Stomach (tissue), 9 donors: ENCODE data around the gene RPS6KC1. TPM values are rescaled to one million over a fixed set of nuclear protein-coding genes. Genes with fewer than 3 reads are reported as not detected.

Experiments
- DNase-seq, 2 donors: peaks; one replicate each; pipeline versions ENCODE4 v3.0.0 to v3.0.0-alpha.2; 2013 to 2019
- H3K27ac ChIP-seq, 5 donors: fragments of 200-600 bp in 4 of 5; sonication (generic) in 4 of 5; one replicate each; pipeline ENCODE4 v1.5.1; 2013 to 2019; ENCODE audit warnings: mild to moderate bottlenecking in 1 of 5, moderate library complexity in 1 of 5
- H3K27me3 ChIP-seq, 3 donors: fragments of 200-600 bp; sonication (generic); one replicate each; pipeline ENCODE4 v1.5.1; 2017 to 2019; ENCODE audit warnings: mixed run types in 1 of 3
- H3K36me3 ChIP-seq, 4 donors: fragments of 200-600 bp; sonication (generic); 1 replicate in 3 of 4; 2 replicates in 1 of 4; pipeline ENCODE4 v1.5.1; 2016 to 2019
- H3K4me1 ChIP-seq, 4 donors: fragments of 200-600 bp; sonication (generic); one replicate each; pipeline ENCODE4 v1.5.1; 2016 to 2019
- H3K4me3 ChIP-seq, 4 donors: fragments of 200-600 bp; sonication (generic) in 3 of 4; one replicate each; pipeline ENCODE4 v1.5.1; 2016 to 2019; ENCODE audit warnings: mild to moderate bottlenecking in 1 of 4
- H3K9me3 ChIP-seq, 4 donors: fragments of 200-600 bp; sonication (generic); one replicate each; pipeline ENCODE4 v1.5.1; 2016 to 2019
- EP300 ChIP-seq: sonication (generic); formaldehyde crosslinking; IDR thresholded peaks from one replicate; pipeline ENCODE4 v1.6.1; 2017; ENCODE audit warnings: antibody characterized with exemption
- POLR2A ChIP-seq, 4 donors: fragments of 450-650 bp; IDR thresholded peaks; one replicate each; pipeline ENCODE4 v1.6.1; 2016; ENCODE audit warnings: antibody characterized with exemption in 4 of 4, control low read depth in 2 of 4, mild to moderate bottlenecking in 1 of 4, moderate library complexity in 1 of 4
- POLR2AphosphoS5 ChIP-seq, 3 donors: sonication (generic); formaldehyde crosslinking; IDR thresholded peaks; one replicate each; pipeline ENCODE4 v1.6.1; 2016; ENCODE audit warnings: antibody characterized with exemption in 3 of 3
- WGBS, 5 donors: extraction: QIAGEN DNeasy Blood & Tissue Kit in 3 of 5; methylation state at CpG; one replicate each; pipeline versions ENCODE4 v1.1.5 to v1.1.7; 2013 to 2018; 5-methylcytosine and 5-hydroxymethylcytosine counted together
- intact Hi-C: fragments of 100-400 bp; cut with DNase I; formaldehyde crosslinking; loops from one replicate; pipeline ENCODE4 v1.15.1; 2023; ENCODE audit warnings: low total_unique reads
- polyA plus RNA-seq, 3 donors: library from polyadenylated mRNA; stranded (reverse); fragments of 200-250 nt; gene quantifications; one replicate each; pipeline ENCODE4 v1.2.3, GENCODE V29; 2013
- total RNA-seq, 5 donors: library from RNA; depleted of rRNA; stranded (reverse); fragments of >200 nt; gene quantifications; one replicate each; pipeline versions ENCODE4 v1.1.0 to v1.2.3, GENCODE V29; 2014 to 2016
- TF ChIP-seq, protein P1 (sequence below), 7 experiments: fragments of 450-650 bp in 4 of 7; fragments of 200-600 bp in 3 of 7; sonication (generic) in 3 of 7; IDR thresholded peaks; one replicate each; pipeline ENCODE4 v1.5.1; 2016 to 2019; ENCODE audit warnings: antibody characterized with exemption in 7 of 7, control low read depth in 2 of 7, mild to moderate bottlenecking in 1 of 7
- donor health status: healthy with polysubstance abuse.
- donor health status: Bipolar disorder and iron deficiency.
- donor health status: healthy.

RPS6KC1 gene
- total and polyA plus RNA-seq, 8 donors, result 3.8 to 137 (median 8.9) TPM

DNA sequence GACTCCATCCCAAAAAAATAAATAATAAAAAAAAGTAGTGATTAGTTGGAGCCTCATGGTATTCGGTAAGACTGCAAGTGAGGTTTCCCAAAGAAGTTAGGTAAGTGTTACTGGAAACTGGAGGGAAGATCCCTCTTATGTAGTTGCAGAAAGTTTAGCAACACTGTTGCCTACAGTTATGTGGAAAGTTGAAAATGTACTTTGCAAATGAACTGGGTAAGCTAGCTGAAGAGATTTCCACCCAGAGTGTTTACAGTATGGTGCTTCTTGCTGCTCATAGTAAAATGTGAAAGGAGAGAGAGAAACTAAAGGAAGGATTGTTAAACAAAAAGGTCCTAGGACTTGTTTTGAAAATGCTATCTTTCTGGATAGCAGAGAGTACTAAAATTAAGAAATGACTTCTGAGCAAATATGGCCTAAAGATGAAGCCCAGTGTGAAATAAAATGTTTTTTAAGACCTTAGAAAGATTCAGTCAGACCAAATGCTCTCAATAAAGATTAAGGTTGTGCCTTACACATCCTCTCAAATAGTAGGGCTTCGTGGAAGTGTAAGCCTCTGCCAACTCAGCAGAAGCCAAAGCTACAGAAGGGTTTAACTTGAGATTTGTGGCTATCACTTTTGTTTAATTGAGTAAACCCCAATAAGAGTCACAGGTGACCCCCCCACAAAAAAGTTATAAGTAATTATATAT, 31.5 kb downstream of the RPS6KC1 start:
- WGBS, 5 donors, result 87 to 95% (median 89%) methylated on average over 2 of the region's 2 CpGs

DNA sequence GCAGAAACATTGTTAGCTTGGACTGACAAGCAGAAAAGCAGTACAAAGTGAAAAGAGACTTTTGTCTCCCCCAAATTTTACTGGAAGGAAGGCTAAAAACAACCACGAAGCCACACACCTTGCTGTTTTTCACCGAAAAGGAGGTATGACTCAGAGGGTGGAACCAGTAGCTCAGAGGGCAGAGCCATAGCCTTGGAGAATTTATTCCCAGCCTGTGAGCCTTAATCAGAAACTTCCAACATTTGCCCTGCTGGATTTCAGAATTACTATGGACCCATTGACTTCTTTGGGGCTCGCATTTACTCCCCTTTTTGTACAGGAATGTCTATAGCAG, 32.0 kb downstream of the RPS6KC1 start:
- Histone ChIP-seq H3K9me3 (no peaks in the 10 kb centered on the region), H3K4me1 (no peaks in the 10 kb centered on the region), H3K27me3 (no peaks in the 10 kb centered on the region), H3K4me3 (no peak overlapping the region), H3K36me3 (peaks cover 10 to 91% (median 72%) of the 10 kb centered on the region in 4 donors), H3K27ac (no peak overlapping the region)
- WGBS, 5 donors, result 87 to 99% (median 90%) methylated on average over 3 of the region's 3 CpGs
- no peak for TF ChIP-seq POLR2A (IDR thresholded peaks at IDR 0.05)
- no peak for TF ChIP-seq POLR2AphosphoS5 (IDR thresholded peaks at IDR 0.05)
- TF ChIP-seq, protein P1, sequence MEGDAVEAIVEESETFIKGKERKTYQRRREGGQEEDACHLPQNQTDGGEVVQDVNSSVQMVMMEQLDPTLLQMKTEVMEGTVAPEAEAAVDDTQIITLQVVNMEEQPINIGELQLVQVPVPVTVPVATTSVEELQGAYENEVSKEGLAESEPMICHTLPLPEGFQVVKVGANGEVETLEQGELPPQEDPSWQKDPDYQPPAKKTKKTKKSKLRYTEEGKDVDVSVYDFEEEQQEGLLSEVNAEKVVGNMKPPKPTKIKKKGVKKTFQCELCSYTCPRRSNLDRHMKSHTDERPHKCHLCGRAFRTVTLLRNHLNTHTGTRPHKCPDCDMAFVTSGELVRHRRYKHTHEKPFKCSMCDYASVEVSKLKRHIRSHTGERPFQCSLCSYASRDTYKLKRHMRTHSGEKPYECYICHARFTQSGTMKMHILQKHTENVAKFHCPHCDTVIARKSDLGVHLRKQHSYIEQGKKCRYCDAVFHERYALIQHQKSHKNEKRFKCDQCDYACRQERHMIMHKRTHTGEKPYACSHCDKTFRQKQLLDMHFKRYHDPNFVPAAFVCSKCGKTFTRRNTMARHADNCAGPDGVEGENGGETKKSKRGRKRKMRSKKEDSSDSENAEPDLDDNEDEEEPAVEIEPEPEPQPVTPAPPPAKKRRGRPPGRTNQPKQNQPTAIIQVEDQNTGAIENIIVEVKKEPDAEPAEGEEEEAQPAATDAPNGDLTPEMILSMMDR (IDR thresholded peaks at IDR 0.05), result no peak
- TF ChIP-seq EP300, result no peak
- intact Hi-C loops, result no loop called here
- DNase-seq, result no peak

More for the DNA sequence above, 31.5 kb downstream of the RPS6KC1 start:
- no peak overlapping the region for H3K27ac ChIP-seq
- no peaks in the 10 kb centered on the region for H3K9me3 ChIP-seq
- no peak for TF ChIP-seq POLR2AphosphoS5 (IDR thresholded peaks at IDR 0.05)
- TF ChIP-seq EP300, result no peak
- no peak for TF ChIP-seq POLR2A (IDR thresholded peaks at IDR 0.05)
- TF ChIP-seq, protein P1 (IDR thresholded peaks at IDR 0.05), result no peak
- peaks cover 10 to 86% (median 67%) of the 10 kb centered on the region in 4 donors for H3K36me3 ChIP-seq
- no peak overlapping the region for H3K4me3 ChIP-seq
- no peaks in the 10 kb centered on the region for H3K27me3 ChIP-seq
- DNase-seq, result no peak
- intact Hi-C loops, result no loop called here
- no peaks in the 10 kb centered on the region for H3K4me1 ChIP-seq

DNA sequence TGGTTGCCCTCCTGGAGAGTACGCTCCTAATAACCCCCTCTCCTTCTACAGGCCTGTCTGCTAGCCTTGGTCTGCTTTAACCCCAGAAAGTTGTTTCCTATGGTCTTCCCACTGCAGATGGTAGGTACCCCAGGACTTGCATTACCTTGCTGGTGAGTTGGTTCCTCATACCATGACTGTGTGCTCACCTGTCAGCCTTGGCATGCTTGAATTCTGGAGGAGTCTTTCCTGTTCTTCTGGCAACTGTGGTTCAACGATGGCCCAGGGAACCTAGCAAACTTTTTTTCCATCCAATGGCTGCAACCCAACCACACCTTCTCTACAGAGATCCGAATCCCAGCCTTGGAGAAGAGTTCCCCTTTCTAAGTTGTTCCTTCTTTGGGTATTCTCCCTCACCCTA, 36.9 kb downstream of the RPS6KC1 start:
- Histone ChIP-seq H3K27me3 (no peaks in the 10 kb centered on the region), H3K9me3 (no peaks in the 10 kb centered on the region), H3K4me3 (no peak overlapping the region), H3K36me3 (peaks cover 9 to 64% (median 49%) of the 10 kb centered on the region in 4 donors), H3K4me1 (no peaks in the 10 kb centered on the region), H3K27ac (no peak overlapping the region)
- no peak for TF ChIP-seq POLR2A (IDR thresholded peaks at IDR 0.05)
- no peak for TF ChIP-seq EP300
- 84 to 93% (median 89%) methylated on average over 3 of the region's 3 CpGs for WGBS, 5 donors
- intact Hi-C loops, result no loop called here
- DNase-seq, result no peak

DNA sequence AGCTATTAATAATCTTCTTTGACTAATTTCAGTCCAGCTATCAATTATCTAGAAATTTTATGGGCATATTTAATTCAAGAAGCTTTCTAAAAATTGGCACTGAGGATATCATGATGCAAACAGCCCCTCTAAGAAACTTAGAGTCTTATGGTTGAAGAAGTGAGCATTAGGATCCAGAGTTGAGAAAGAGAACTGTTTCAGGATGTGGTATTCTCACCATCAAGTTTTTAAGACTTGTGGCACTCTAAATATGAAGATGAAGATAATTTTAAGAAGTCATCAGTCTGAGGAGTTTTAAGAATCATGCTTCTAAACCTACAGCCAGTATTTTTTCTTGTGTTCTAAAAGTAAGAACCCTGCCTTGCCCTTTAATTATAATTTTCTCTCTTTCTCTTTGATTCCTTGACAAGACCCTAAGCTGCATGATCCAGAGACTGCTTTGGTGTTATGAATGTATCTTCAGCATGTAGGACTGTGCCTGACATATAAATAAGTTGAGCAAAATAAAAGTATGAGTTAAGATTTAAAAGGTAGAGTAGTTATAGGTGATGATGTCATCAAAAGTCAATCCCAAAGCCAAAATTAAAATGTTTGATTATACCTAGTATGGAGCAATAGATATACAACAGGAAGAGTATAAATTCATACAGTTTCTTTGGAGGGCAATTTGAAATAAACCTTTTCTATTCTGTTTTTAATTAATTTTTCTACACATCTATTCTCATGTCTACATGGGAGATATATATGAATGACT, 39.1 kb downstream of the RPS6KC1 start:
- H3K4me1 ChIP-seq, result no peaks in the 10 kb centered on the region
- TF ChIP-seq POLR2AphosphoS5 (IDR thresholded peaks at IDR 0.05), result no peak
- intact Hi-C loops, result no loop called here

DNA sequence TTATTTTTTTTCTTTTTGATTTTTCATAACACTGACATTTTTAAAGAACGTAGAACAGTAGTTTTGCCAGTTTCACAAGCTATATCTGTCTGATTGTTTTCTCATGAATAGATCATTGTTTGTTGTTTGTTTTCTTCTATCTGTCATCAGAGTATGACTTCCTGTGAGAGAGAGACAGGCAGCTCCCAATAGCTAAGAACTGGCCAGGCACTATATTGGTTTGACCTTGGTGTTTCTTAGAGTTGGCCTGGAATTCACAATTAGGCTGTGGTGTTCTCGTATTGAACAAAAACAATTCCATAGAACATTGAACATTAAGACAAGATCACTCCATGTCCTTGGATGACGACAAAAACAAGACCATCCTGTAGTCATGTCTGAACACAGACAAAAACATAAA, 43.4 kb downstream of the RPS6KC1 start:
- H3K27ac ChIP-seq, result no peak overlapping the region
- H3K27me3 ChIP-seq, result no peaks in the 10 kb centered on the region
- H3K4me3 ChIP-seq, result no peak overlapping the region
- no peak for DNase-seq
- intact Hi-C loops, result no loop called here
- peaks cover 0 to 8% (median 0%) of the 10 kb centered on the region in 4 donors for H3K9me3 ChIP-seq
- H3K4me1 ChIP-seq, result no peaks in the 10 kb centered on the region
- H3K36me3 ChIP-seq, result peaks cover 3 to 20% (median 16%) of the 10 kb centered on the region in 4 donors
- WGBS, 5 donors, result 87 to 91% (median 88%) methylated on average over 3 of the region's 3 CpGs
- TF ChIP-seq POLR2A (IDR thresholded peaks at IDR 0.05) (no peak), POLR2AphosphoS5 (IDR thresholded peaks at IDR 0.05) (no peak), EP300 (no peak)
- TF ChIP-seq, protein P1 (IDR thresholded peaks at IDR 0.05), result no peak

More for the DNA sequence above, 39.1 kb downstream of the RPS6KC1 start:
- Histone ChIP-seq H3K36me3 (peaks cover 5 to 42% (median 32%) of the 10 kb centered on the region in 4 donors), H3K27ac (no peak overlapping the region), H3K9me3 (no peaks in the 10 kb centered on the region), H3K27me3 (no peaks in the 10 kb centered on the region), H3K4me3 (no peak overlapping the region)
- DNase-seq, result no peak
